SU-DHL-6 (cell line): Measurements from ENCODE around the gene ZGPAT.

ENCODE experiments used
- CTCF ChIP-seq: fragments of 200-600 bp; sonication (generic); IDR thresholded peaks from one replicate; pipeline ENCODE4 v1.5.1; 2017; ENCODE audit warnings: antibody characterized with exemption, mild to moderate bottlenecking, low read length, moderate library complexity; ENCODE audit not compliant: insufficient read depth, poor library complexity, severe bottlenecking
- EZH2phosphoT487 ChIP-seq: fragments of 200-600 bp; sonication (generic), shearing (Covaris generic); conservative IDR thresholded peaks from 2 replicates; pipeline ENCODE4 v1.6.1; 2018; ENCODE audit warnings: mild to moderate bottlenecking, antibody characterized with exemption, low read length, moderate library complexity, mixed read lengths

- TF ChIP-seq EZH2phosphoT487 (no peak), CTCF (no peak)
Measured at GRCh38 chr20:63659370-63659769, 48.5 kb upstream of the ZGPAT start.
